Testis (tissue), 3 donors: ENCODE measurements around the gene IL1RAPL2. TPM values are rescaled to one million over a fixed set of nuclear protein-coding genes. Genes with fewer than 3 reads are reported as not detected.

Experiments used
- DNase-seq: peaks from one replicate; pipeline ENCODE4 v3.0.0-alpha.2; 2019
- H3K27ac ChIP-seq, 2 donors: fragments of 200-600 bp; sonication (generic); one replicate each; pipeline ENCODE4 v1.5.1; 2019
- H3K27me3 ChIP-seq: fragments of 200-600 bp; sonication (generic); one replicate; pipeline ENCODE4 v1.5.1; 2019
- H3K36me3 ChIP-seq: fragments of 200-600 bp; sonication (generic); one replicate; pipeline ENCODE4 v1.5.1; 2017; ENCODE audit warnings: low read depth; ENCODE audit errors: missing control alignments
- H3K4me1 ChIP-seq: fragments of 200-600 bp; sonication (generic); one replicate; pipeline ENCODE4 v1.5.1; 2019
- H3K4me3 ChIP-seq, 2 donors: fragments of 200-600 bp; sonication (generic); one replicate each; pipeline ENCODE4 v1.5.1; 2017 to 2019
- H3K9me3 ChIP-seq: fragments of 200-600 bp; sonication (generic); one replicate; pipeline ENCODE4 v1.5.1; 2017
- POLR2A ChIP-seq: fragments of 450-650 bp; IDR thresholded peaks from one replicate; pipeline ENCODE4 v1.6.1; 2017; ENCODE audit warnings: antibody characterized with exemption, mild to moderate bottlenecking, moderate library complexity
- WGBS, 2 donors: methylation state at CpG; one replicate each; pipeline ENCODE4 v1.1.5; 2018; 5-methylcytosine and 5-hydroxymethylcytosine counted together
- intact Hi-C: fragments of 100-400 bp; cut with DNase I; formaldehyde crosslinking; loops from one replicate; pipeline ENCODE4 v1.15.1; 2023; ENCODE audit warnings: low total_unique reads
- polyA plus RNA-seq: library from polyadenylated mRNA; stranded (reverse); fragments of 350-450 nt; fragmentation: Illumina TruSeq; extraction: RNeasy Lipid Tissue Mini Kit (QIAGEN cat#74804); gene quantifications from one replicate; pipeline ENCODE4 v1.2.3, GENCODE V29; 2014; ENCODE audit warnings: low read depth, low replicate concordance; ENCODE audit not compliant: insufficient read depth
- total RNA-seq, 2 donors: library from RNA; depleted of rRNA; stranded (reverse); fragments of >200 nt; gene quantifications; one replicate each; pipeline ENCODE4 v1.2.3, GENCODE V29; 2016
- TF ChIP-seq, protein P1 (sequence below), 3 experiments: fragments of 450-650 bp in 2 of 3; fragments of 200-600 bp in 1 of 3; sonication (generic) in 1 of 3; IDR thresholded peaks; one replicate each; pipeline ENCODE4 v1.5.1; 2016 to 2019; ENCODE audit warnings: antibody characterized with exemption in 3 of 3, mild to moderate bottlenecking in 2 of 3, moderate library complexity in 1 of 3

IL1RAPL2 gene
- total and polyA plus RNA-seq, 3 donors from 2014 or later: 0.47 to 1.3 (median 1.2) TPM

DNA sequence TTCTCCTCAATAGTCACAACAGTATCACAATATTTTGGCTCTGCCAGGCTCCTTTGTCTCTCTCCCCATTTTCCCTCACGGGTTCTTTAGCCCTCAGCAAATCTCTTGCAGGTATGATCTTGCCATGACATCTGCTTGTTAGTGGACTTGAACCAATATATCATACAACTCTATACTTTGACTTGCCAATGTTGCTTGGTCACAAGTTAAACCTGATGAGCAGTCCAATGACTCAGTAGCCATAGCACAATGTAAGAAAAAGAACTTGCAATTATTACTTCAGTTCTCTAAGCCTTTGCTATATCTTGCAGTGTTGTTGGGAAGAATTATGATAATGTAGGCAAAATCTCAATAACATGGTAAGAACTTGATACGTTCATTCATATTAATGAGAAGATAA, 1081.8 kb downstream of the IL1RAPL2 start:
- H3K27me3 ChIP-seq: no peaks in the 10 kb centered on the region
- no peak overlapping the region for H3K27ac ChIP-seq
- no peaks in the 10 kb centered on the region for H3K9me3 ChIP-seq
- no peak overlapping the region for H3K4me3 ChIP-seq
- WGBS, 2 donors: 79 to 84% methylated on average over 2 of the region's 2 CpGs
- TF ChIP-seq POLR2A: no peak
- TF ChIP-seq, protein P1, sequence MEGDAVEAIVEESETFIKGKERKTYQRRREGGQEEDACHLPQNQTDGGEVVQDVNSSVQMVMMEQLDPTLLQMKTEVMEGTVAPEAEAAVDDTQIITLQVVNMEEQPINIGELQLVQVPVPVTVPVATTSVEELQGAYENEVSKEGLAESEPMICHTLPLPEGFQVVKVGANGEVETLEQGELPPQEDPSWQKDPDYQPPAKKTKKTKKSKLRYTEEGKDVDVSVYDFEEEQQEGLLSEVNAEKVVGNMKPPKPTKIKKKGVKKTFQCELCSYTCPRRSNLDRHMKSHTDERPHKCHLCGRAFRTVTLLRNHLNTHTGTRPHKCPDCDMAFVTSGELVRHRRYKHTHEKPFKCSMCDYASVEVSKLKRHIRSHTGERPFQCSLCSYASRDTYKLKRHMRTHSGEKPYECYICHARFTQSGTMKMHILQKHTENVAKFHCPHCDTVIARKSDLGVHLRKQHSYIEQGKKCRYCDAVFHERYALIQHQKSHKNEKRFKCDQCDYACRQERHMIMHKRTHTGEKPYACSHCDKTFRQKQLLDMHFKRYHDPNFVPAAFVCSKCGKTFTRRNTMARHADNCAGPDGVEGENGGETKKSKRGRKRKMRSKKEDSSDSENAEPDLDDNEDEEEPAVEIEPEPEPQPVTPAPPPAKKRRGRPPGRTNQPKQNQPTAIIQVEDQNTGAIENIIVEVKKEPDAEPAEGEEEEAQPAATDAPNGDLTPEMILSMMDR (IDR thresholded peaks at IDR 0.05): no peak
- no peak for DNase-seq
- no peaks in the 10 kb centered on the region for H3K4me1 ChIP-seq
- H3K36me3 ChIP-seq: no peaks in the 10 kb centered on the region
- intact Hi-C loops: no loop called here

DNA sequence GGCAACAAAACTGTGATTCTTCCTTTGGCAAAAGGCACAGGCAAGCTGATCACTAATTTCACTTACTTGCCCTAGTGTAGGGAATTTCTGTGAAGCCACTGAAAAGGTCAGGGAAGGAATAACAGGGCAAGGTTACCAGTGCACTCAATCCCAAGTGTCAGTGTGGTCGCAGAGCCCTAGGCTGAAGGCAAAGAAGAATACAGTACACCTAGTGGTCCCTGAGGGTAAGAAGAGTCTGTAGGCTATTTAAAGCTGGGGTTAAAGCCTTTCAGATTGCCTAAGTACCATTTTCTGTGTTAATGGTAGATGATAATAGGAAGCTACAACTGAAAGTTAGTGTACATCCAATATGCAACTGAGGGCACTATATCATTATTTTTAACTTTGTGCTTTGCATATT, 1082.7 kb downstream of the IL1RAPL2 start:
- TF ChIP-seq, protein P1 (IDR thresholded peaks at IDR 0.05): no peak
- no peak for TF ChIP-seq POLR2A
- H3K4me1 ChIP-seq: no peaks in the 10 kb centered on the region
- no peak overlapping the region for H3K4me3 ChIP-seq
- intact Hi-C loops: no loop called here
- no peaks in the 10 kb centered on the region for H3K9me3 ChIP-seq
- H3K27me3 ChIP-seq: no peaks in the 10 kb centered on the region
- no peak for DNase-seq
- H3K36me3 ChIP-seq: no peaks in the 10 kb centered on the region
- WGBS, 2 donors: 67 to 75% methylated on average over 1 of the region's 1 CpG
- H3K27ac ChIP-seq: no peak overlapping the region

DNA sequence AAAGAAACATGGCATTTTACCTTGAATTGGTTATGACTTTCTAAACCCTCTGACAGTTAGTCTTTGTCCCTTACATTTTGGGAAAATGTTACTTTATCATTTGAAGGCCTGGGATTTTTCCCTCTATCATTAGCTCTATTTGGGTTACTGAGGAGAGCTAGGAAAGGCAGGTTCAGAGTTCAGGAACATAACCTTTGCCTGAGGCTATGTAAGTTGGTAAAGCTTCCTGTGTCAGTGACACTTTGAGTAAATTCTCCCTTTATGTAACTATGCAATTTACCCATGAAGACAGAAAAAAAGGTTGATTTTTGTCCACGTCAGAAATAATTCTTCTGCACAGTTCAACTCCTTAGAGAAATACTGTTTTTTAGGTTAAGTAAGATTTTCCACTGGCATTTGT, 1084.6 kb downstream of the IL1RAPL2 start:
- WGBS, 2 donors: 14 to 40% methylated on average over 1 of the region's 1 CpG
- intact Hi-C loops: no loop called here
- Histone ChIP-seq H3K27me3 (no peaks in the 10 kb centered on the region), H3K4me3 (no peak overlapping the region), H3K36me3 (no peaks in the 10 kb centered on the region), H3K9me3 (no peaks in the 10 kb centered on the region), H3K27ac (no peak overlapping the region), H3K4me1 (no peaks in the 10 kb centered on the region)
- TF ChIP-seq, protein P1 (IDR thresholded peaks at IDR 0.05): no peak
- TF ChIP-seq POLR2A: no peak
- DNase-seq: no peak

DNA sequence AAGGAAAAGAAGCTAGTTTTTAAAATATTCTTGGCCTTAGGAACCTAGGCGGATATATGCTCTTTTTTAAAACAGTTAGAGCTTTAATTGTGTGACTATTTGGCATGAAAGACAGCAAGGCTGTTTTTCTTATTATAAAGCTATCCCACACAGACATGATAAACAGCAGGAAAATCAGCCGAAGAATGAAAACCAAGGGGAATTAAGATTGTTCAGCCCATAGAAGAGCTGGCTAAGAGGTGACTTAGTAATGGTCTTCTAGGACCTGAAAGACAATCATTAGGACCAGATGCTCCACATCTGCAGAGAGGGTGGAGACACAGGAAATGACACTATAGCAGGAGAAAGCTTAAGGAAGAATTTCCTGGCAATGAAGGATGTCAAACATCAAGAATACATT, 1085.0 kb downstream of the IL1RAPL2 start:
- Histone ChIP-seq H3K36me3 (no peaks in the 10 kb centered on the region), H3K27ac (no peak overlapping the region), H3K27me3 (no peaks in the 10 kb centered on the region), H3K4me3 (no peak overlapping the region), H3K4me1 (no peaks in the 10 kb centered on the region), H3K9me3 (no peaks in the 10 kb centered on the region)
- whole genome bisulfite sequencing, 2 donors: 69 to 74% methylated on average over 2 of the region's 2 CpGs
- no peak for TF ChIP-seq POLR2A
- TF ChIP-seq, protein P1 (IDR thresholded peaks at IDR 0.05): no peak
- intact Hi-C loops: no loop called here
- DNase-seq: no peak

DNA sequence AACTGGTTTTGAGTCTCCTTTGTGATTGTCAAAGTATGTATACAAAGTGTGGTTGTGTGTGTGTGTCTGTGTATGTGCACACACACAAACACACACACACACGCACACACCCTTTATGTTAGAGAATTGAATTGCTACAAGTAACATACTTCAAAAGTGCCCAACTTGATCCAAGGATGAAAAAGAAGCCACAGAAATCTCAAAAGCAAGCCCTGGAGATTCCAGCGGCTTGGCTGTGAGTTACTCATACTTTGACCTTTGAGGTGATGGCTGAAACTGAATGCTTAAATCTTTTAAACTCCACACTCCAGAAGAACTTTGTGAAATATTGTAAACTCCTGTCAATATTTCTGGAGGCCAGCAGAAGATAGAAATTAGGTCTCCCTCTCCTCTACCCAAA, 1087.9 kb downstream of the IL1RAPL2 start:
- Histone ChIP-seq H3K4me3 (no peak overlapping the region), H3K4me1 (no peaks in the 10 kb centered on the region), H3K9me3 (no peaks in the 10 kb centered on the region), H3K27ac (no peak overlapping the region), H3K36me3 (no peaks in the 10 kb centered on the region), H3K27me3 (no peaks in the 10 kb centered on the region)
- intact Hi-C loops: no loop called here
- TF ChIP-seq POLR2A: no peak
- TF ChIP-seq, protein P1 (IDR thresholded peaks at IDR 0.05): no peak
- WGBS, 2 donors: 59 to 64% methylated on average over 2 of the region's 2 CpGs
- DNase-seq: no peak
